ENCODE data around the gene ZNF839.
"Not testable (repeated sequence)": the region's sequence is repeated elsewhere in the genome, so short reads cannot be mapped to it uniquely, and the experiment has no call there.

Gene ZNF839

GRCh38 chr14:102320033-102320660, 601 bp downstream of the ZNF839 start:
- H3K27ac ChIP-seq: peak overlapping the region; percentile 96
- TF ChIP-seq CTCF (IDR thresholded peaks at IDR 0.05) (no peak), ZFX (IDR thresholded peaks at IDR 0.05; ENCODE audit: borderline replicate concordance) (no peak)

DNA sequence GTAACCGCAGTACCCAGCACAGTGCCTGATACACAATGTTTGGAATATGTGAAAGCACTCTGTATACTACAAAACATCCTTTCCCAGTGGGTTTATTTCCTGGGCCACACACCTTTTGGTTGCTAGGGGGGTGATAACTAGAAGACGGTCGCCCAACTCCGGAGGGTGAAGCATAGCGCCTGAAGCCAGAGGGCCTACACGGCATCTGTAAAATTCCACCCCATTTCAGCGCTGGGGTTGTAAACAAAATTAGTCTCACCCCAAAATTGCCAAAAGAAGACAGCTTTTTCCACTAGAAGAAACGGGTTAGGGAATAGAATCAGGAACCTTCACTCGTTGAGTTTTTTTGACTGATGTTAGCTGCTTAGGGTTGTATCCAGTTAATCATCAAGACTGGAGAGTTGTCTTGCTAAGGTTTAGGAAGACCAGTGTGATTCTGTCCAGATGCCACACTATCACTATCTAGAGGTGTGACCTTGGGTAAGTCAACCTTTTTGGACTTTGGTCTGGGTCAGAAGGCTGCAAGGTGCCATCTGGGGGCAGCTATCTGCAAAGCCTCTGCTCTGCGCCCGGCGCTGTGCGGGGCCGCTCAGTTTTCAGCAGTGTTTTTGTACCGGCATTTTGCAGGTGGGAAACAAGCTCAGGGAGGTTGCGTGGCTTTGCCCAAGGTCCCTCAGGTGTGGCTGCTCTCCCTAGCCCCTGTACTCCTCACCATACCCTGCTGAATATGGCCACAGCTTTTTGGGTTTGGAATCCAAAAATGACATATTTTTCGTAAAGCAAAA, 1.3 kb downstream of the ZNF839 start:
- peak overlapping the region; percentile 96 for H3K27ac ChIP-seq
- TF ChIP-seq ZFX (IDR thresholded peaks at IDR 0.05; ENCODE audit: borderline replicate concordance) (no peak), CTCF (IDR thresholded peaks at IDR 0.05) (no peak)

DNA sequence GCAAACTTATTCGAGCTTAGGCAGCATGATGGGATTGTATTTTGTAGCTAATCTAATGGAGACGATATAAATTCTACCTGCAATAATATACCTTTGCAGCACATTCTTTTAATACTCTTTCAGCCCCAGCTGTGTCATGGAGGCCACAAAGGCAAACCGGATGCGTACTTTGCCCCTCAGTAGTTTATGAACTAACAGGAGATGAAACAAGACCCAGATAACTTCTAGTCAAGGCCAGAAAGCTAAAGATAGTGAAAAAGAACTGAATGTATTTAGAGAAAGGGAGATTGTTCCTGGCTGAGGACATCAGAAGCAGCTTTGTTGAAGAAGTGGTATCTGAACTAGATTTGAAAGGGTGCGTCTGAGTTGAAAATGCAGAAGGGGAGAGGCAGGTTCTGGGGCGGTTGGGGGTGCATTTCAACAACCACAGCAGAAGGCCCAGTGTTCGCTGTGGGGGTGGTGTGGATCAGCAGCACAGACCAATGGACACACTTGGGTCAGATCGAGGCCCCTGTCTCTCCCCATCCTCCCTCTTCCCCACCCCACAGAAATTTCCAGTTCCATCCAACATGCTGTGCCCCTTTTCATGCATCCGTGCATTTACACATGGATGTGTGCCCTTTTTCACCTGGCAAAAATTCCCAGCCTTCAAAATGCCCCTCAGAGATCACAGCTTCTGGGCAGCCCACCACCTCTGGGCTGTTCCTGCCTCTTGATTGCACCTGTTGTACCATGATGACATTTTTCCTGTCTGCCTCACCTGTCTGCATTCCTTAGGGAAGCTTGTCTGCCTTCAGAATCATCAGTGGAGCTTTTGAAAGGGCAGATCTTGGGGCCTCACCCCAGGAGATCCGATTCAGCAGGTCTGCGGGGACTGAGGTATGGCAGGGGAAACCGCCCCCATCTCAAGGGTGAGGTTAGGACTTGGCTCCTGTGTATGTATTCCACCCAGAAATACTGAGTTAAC, 2.2 kb downstream of the ZNF839 start:
- TF ChIP-seq CTCF (IDR thresholded peaks at IDR 0.05) (no peak), ZFX (IDR thresholded peaks at IDR 0.05; ENCODE audit: borderline replicate concordance) (no peak)
- no peak overlapping the region; the same call in 1 of the 2 replicates for H3K27ac ChIP-seq

- H3K27ac ChIP-seq: no peak overlapping the region
- TF ChIP-seq CTCF (IDR thresholded peaks at IDR 0.05) (peak; percentile 83), ZFX (IDR thresholded peaks at IDR 0.05; ENCODE audit: borderline replicate concordance) (no peak)
These were observed 3.6 kb downstream of the ZNF839 start for GRCh38 chr14:102323102-102323501.

DNA sequence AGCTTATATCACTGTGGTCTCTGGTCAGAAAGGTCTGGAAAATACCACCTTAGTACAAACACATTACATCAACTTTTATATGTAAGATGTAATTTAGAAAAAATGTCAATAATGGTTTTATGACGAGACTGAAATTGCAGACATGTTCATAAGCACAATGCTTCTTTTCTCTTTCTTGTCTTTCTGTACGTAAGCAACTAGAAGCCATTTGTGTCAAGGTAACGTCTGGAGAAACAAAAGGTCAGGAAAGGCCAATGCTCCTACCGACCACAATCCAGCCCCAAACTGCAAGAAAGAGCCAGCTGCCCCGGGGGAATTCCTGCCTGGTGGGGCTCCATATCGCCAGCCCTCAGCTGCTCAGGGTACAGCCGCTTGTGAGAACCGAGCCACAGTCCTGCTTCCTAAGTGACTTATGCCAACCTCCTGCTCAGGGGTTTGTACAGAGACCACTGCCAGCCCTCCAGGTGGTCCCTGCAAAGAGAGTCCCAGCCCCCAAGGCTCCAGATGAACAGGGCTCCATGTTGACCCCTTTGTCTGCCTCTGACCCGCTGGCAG, 6.3 kb downstream of the ZNF839 start:
- TF ChIP-seq CTCF (IDR thresholded peaks at IDR 0.05) (no peak), ZFX (IDR thresholded peaks at IDR 0.05; ENCODE audit: borderline replicate concordance) (no peak)
- H3K27ac ChIP-seq: no peak overlapping the region

GRCh38 chr14:102326583-102326982, 7.0 kb downstream of the ZNF839 start:
- TF ChIP-seq CTCF (IDR thresholded peaks at IDR 0.05) (no peak), ZFX (IDR thresholded peaks at IDR 0.05; ENCODE audit: borderline replicate concordance) (no peak)

GRCh38 chr14:102329381-102329780, 9.8 kb downstream of the ZNF839 start:
- not testable (repeated sequence) for H3K27ac ChIP-seq

More at GRCh38 chr14:102326583-102326982, 7.0 kb downstream of the ZNF839 start:
- no peak overlapping the region for H3K27ac ChIP-seq
